Breast epithelium (tissue), 4 donors: Measurements from ENCODE around the gene ARL6IP4. TPM values are rescaled to one million over a fixed set of nuclear protein-coding genes. Genes with fewer than 3 reads are reported as not detected.
"Not testable (repeated sequence)": the region's sequence is repeated elsewhere in the genome, so short reads cannot be mapped to it uniquely, and the experiment has no call there.

Experiments
- DNase-seq, 2 donors: peaks; one replicate each; pipeline ENCODE4 v3.0.0-alpha.2; 2019; ENCODE audit warnings: low spot score in 2 of 2
- H3K27ac ChIP-seq, 2 donors: fragments of 200-600 bp; sonication (generic) in 1 of 2; one replicate each; pipeline ENCODE4 v1.5.1; 2016 to 2019; ENCODE audit warnings: mild to moderate bottlenecking in 1 of 2
- H3K27me3 ChIP-seq, 2 donors: fragments of 200-600 bp; sonication (generic) in 1 of 2; one replicate each; pipeline versions ENCODE4 v1.5.1 to v1.6.0; 2017 to 2019; ENCODE audit warnings: control low read depth in 1 of 2, mild to moderate bottlenecking in 1 of 2
- H3K36me3 ChIP-seq: fragments of 200-600 bp; one replicate; pipeline ENCODE4 v1.5.1; 2019
- H3K4me1 ChIP-seq, 2 donors: fragments of 200-600 bp; sonication (generic); one replicate each; pipeline ENCODE4 v1.5.1; 2016 to 2019; ENCODE audit warnings: control low read depth in 1 of 2
- H3K4me3 ChIP-seq, 3 donors: fragments of 200-600 bp; sonication (generic); 1 replicate in 2 of 3; 2 replicates in 1 of 3; pipeline ENCODE4 v1.5.1; 2016 to 2019; ENCODE audit warnings: mild to moderate bottlenecking in 3 of 3, moderate library complexity in 2 of 3
- H3K9me3 ChIP-seq, 2 donors: fragments of 200-600 bp; sonication (generic) in 1 of 2; one replicate each; pipeline ENCODE4 v1.5.1; 2016 to 2019; ENCODE audit warnings: control low read depth in 1 of 2
- POLR2A ChIP-seq: fragments of 450-650 bp; IDR thresholded peaks from one replicate; pipeline ENCODE4 v1.6.1; 2016; ENCODE audit warnings: antibody characterized with exemption, mild to moderate bottlenecking, moderate library complexity
- POLR2AphosphoS5 ChIP-seq, 3 donors: sonication (generic); formaldehyde crosslinking; IDR thresholded peaks; one replicate each; pipeline ENCODE4 v1.6.1; 2017; ENCODE audit warnings: antibody characterized with exemption in 3 of 3
- intact Hi-C: fragments of 100-400 bp; cut with DNase I; formaldehyde crosslinking; loops from one replicate; pipeline ENCODE4 v1.15.1; 2023; ENCODE audit warnings: low total_unique reads
- total RNA-seq, 3 donors: library from RNA; depleted of rRNA; stranded (reverse); fragments of >200 nt; gene quantifications; one replicate each; pipeline ENCODE4 v1.1.0, GENCODE V29; 2016
- TF ChIP-seq, protein P1 (sequence below), 3 donors: fragments of 450-650 bp; IDR thresholded peaks; one replicate each; pipeline ENCODE4 v1.5.1; 2016 to 2017; ENCODE audit warnings: antibody characterized with exemption in 3 of 3, mild to moderate bottlenecking in 3 of 3, moderate library complexity in 3 of 3

ARL6IP4 gene
- total RNA-seq: 100 to 1,000 TPM; 196 to 279 (median 234) TPM

DNA sequence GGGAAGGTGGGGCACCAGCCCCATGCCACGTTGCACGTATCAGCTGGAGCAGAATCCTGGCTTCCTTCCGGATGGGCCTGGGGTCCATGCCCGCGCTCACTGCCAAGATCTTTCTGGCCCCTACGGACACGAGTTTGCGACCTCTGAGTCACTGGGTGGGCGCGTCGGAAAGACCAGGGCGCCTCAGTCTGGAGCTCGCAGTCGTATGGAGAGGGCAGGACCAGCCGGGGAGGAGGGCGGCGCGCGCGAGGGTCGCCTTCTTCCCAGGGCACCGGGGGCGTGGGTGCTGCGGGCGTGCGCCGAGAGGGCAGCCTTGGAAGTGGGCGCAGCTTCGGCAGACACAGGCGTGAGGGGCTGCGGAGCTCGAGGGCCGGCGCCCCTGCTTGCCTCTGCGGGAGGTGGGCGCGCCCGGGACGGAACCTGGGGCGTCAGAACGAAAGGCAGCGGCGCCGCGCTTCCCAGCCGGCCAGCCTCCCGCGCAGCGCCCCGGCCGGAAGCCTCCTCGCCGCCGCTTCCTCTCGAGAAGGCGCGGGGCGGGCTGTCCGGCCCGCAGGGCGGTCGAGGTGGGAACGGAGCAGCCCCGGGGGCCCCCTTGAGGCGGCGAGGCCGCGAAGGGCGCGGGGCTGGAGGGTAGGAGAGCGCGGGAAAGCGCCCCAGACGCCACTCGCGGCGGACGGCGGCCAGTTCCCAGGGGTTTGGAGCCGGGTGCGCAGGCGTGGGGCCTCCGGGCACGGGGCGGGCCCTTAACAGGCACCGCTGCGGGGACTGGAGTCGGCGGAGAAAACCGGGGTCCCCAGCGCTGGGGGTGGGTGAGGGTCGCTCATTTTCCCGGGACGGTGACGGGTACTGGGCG is at the start of gene ARL6IP4:
Gene ARL6IP4, plus strand, starts transcription at position 499 of the 853 bp plus-strand sequence. CDS start 459 bp downstream, outside the sequence.
- Histone ChIP-seq H3K4me1 (peaks cover 28 to 37% of the 10 kb centered on the region in 2 donors), H3K4me3 (peak within 1 kb of the TSS; percentile 84 to 99 (median 99)), H3K9me3 (no peaks in the 10 kb centered on the region), H3K27me3 (no peaks in the 10 kb centered on the region), H3K27ac (peak within 1 kb of the TSS; percentile 89 to 90), H3K36me3 (no peaks in the 10 kb centered on the region)
- peak in 1 of 2 donors; percentile 46 for DNase-seq
- intact Hi-C loops: no loop called here
- peak; percentile 39 to 85 (median 55) for TF ChIP-seq POLR2AphosphoS5 (IDR thresholded peaks at IDR 0.05)
- TF ChIP-seq POLR2A: no peak

DNA sequence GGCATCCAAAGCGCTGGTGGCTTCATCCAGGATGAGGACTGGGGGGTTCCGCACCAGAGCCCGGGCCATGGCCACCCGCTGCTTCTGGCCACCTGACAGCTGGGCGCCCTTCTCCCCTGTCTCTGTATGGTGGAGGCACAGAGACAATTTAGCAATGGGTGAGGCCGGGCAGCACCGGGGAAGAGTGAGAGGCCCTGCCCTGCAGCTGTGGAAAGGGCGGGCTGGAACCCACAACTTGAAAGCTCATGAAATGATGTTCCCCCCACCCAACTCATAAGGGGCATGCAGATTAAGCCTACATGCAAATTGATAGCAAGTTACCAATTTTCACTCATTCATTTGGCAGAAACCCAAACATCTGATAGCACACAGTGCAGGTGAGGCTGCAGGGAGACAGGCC is 48.3 kb upstream of the ARL6IP4 start:
- no peaks in the 10 kb centered on the region for H3K36me3 ChIP-seq
- TF ChIP-seq POLR2AphosphoS5 (IDR thresholded peaks at IDR 0.05) (no peak), POLR2A (no peak)
- no peaks in the 10 kb centered on the region for H3K4me1 ChIP-seq
- no peak overlapping the region for H3K27ac ChIP-seq
- intact Hi-C loops: no loop called here
- H3K27me3 ChIP-seq: no peaks in the 10 kb centered on the region
- DNase-seq: no peak
- H3K4me3 ChIP-seq: no peak overlapping the region
- H3K9me3 ChIP-seq: no peaks in the 10 kb centered on the region

DNA sequence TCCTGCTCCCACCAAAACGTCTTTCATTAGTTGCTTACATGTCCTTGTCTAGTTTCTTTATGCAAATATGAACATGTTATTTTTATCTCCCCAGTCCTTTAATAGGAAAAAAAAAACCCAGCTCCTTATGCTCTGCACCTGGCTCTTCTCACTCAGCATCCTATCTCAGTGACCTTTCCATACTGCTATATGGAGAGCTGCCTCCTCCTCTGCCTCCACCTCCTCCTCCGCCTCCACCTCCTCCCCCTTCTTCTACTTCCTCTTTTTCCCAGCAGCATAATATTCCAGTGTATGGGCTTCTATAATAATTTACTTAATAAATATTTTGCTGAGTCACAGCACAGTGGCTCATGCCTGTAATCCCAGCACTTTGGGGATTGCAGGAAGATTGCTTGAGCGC is 45.8 kb upstream of the ARL6IP4 start:
- intact Hi-C loops: no loop called here
- no peaks in the 10 kb centered on the region for H3K9me3 ChIP-seq
- H3K4me3 ChIP-seq: no peak overlapping the region
- no peaks in the 10 kb centered on the region for H3K36me3 ChIP-seq
- DNase-seq: no peak
- no peak overlapping the region for H3K27ac ChIP-seq
- TF ChIP-seq, protein P1, sequence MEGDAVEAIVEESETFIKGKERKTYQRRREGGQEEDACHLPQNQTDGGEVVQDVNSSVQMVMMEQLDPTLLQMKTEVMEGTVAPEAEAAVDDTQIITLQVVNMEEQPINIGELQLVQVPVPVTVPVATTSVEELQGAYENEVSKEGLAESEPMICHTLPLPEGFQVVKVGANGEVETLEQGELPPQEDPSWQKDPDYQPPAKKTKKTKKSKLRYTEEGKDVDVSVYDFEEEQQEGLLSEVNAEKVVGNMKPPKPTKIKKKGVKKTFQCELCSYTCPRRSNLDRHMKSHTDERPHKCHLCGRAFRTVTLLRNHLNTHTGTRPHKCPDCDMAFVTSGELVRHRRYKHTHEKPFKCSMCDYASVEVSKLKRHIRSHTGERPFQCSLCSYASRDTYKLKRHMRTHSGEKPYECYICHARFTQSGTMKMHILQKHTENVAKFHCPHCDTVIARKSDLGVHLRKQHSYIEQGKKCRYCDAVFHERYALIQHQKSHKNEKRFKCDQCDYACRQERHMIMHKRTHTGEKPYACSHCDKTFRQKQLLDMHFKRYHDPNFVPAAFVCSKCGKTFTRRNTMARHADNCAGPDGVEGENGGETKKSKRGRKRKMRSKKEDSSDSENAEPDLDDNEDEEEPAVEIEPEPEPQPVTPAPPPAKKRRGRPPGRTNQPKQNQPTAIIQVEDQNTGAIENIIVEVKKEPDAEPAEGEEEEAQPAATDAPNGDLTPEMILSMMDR (IDR thresholded peaks at IDR 0.05): no peak
- TF ChIP-seq POLR2AphosphoS5 (IDR thresholded peaks at IDR 0.05): no peak
- TF ChIP-seq POLR2A: no peak
- no peaks in the 10 kb centered on the region for H3K27me3 ChIP-seq
- H3K4me1 ChIP-seq: no peaks in the 10 kb centered on the region

DNA sequence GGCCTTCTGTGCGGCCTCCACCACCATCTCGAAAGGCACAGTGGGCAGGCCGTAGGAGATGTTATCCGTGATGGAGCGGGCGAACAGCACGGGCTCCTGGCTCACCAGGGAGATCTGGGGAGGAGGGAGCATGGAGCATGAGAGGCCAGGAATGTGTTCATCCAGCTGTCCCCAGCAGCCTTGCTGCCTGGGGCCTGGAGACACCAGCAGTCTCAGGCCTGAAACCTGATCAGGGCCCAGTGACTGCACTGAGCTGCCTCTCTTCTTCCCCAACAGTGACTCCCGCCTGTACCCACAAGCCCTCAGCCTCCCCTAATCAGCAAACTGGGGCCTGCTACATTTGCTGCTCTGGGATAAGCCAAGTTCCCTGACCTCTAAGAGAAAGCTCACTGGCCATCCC is 45.2 kb upstream of the ARL6IP4 start:
- Histone ChIP-seq H3K4me1 (no peaks in the 10 kb centered on the region), H3K27me3 (no peaks in the 10 kb centered on the region), H3K9me3 (no peaks in the 10 kb centered on the region), H3K27ac (no peak overlapping the region), H3K4me3 (no peak overlapping the region), H3K36me3 (no peaks in the 10 kb centered on the region)
- intact Hi-C loops: no loop called here
- DNase-seq: no peak
- TF ChIP-seq, protein P1 (IDR thresholded peaks at IDR 0.05): no peak
- no peak for TF ChIP-seq POLR2A

DNA sequence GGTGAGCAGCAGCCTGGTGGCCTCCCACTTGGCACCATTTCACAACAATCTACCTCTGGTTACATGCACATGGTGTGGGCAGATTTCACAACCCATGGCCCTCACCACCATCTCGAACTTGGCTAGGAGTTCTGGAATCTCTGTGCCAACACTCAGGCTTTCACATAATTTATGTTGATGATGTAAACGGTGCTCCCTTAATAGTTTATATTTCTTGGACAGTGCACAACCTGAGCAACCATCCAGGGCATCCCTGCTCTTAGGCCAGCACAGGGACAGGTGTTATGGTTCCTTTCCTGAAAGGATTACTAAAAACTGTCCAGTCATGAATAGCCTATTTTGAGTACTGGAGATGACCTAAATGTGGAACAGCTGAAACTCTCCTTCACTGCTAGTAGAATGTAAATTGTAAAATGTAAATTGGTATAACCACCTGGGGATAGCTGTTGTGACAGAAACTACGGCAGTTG is 42.8 kb upstream of the ARL6IP4 start:
- Histone ChIP-seq H3K36me3 (no peaks in the 10 kb centered on the region), H3K9me3 (no peaks in the 10 kb centered on the region), H3K27me3 (no peaks in the 10 kb centered on the region), H3K4me1 (no peaks in the 10 kb centered on the region), H3K27ac (no peak overlapping the region), H3K4me3 (no peak overlapping the region)
- no peak for DNase-seq
- intact Hi-C loops: no loop called here
- no peak for TF ChIP-seq POLR2A

DNA sequence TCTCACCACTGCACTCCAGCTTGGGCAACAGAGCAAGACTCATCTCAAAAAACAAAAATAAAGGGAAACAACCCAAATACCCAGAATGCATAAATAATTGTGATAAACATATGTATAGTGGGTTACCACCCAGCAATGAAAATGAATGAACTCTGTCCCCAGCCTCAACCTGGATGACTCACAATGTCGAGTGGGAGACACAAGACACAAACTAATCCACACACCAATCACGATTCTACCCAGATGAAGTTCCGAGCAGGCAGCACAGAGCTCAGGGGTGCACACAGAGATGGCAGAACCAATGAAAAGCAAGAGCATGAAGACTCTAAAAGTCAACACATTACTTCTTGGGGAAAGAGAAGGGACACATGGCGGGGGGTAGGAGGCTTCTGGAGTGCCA is 41.4 kb upstream of the ARL6IP4 start:
- Histone ChIP-seq H3K4me3 (no peak overlapping the region), H3K36me3 (no peaks in the 10 kb centered on the region), H3K9me3 (no peaks in the 10 kb centered on the region), H3K4me1 (no peaks in the 10 kb centered on the region), H3K27me3 (no peaks in the 10 kb centered on the region), H3K27ac (no peak overlapping the region)
- no peak for DNase-seq
- intact Hi-C loops: no loop called here
- TF ChIP-seq POLR2AphosphoS5 (IDR thresholded peaks at IDR 0.05): no peak

DNA sequence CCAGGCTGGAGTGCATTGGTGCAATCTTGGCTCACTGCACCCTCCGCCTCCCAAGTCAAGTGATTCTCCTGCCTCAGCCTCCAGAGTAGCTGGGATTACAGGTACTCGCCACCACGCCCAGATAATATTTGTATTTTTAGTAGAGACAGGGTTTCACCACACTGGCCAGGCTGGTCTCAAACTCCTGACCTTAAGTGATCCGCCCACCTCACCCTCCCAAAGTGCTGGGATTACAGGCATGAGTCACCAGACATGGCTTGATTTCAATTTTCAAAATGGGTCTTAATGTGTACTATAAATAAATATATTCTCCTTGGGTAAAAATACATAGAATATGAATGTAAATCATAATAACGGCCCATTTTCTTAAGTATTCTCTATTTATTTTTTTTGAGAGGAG is 39.1 kb upstream of the ARL6IP4 start:
- H3K9me3 ChIP-seq, H3K27me3 ChIP-seq, H3K4me3 ChIP-seq, H3K27ac ChIP-seq, H3K36me3 ChIP-seq, DNase-seq, intact Hi-C loops: not testable (repeated sequence)
- H3K4me1 ChIP-seq: peaks cover 11 to 16% of the 10 kb centered on the region in 2 donors
